NCI-H2081 (cell line): ENCODE results near the gene WNK4.
A peak's percentile ranks its signal among the peaks of the same experiment; 100 is the strongest.

Experiments
- DNase-seq, 2 experiments: peaks; one replicate each; lab custom pipeline; 2025; lab: John Stamatoyannopoulos, UW

Gene WNK4

DNA sequence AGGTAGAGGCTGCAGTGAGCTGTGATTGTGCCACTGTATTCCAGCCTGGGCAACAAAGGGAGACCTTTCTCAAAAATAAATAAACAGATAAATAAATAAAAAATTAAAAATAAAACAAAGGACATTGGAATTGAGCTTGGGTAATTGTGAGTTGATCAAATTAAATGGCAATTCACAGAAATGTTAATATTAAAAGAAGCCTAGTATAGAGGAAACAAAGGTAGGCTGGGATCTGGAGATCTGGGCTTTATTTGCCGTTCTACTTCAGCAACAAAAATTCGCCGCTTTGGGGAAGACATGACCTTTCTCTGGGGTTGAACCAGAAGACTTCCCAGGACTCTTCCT lies 7.5 kb upstream of the WNK4 start:
- DNase-seq = no peak

DNA sequence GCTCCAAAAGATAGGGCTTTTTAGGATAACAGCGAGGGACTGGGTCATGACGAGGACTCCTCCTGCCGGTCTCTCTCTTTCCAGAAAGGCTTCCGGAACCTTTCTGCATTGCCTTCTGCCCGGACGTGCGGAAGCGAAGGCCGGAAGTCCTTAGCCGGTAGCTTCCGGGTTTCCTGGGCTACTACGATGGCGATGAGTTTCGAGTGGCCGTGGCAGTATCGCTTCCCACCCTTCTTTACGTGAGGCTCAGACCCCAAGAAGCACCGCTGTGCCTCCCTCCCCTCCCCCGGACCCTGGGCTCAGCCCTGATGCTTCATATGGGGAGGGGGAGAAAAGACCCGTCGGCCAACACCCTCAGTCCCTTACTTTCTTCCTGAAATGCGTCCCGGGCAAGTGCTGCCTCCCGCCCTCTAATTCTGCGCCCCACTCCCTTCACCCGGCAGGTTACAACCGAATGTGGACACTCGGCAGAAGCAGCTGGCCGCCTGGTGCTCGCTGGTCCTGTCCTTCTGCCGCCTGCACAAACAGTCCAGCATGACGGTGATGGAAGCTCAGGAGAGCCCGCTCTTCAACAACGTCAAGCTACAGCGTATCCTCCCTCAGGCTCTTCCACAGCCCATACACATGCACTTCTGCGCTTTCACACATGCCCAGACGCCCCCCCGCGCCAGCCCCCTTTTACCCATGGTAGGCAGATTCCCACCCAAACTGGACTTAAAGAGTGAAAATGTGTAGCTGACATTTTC lies 6.9 kb upstream of the WNK4 start, which contains the start of gene VPS25:
VPS25 (plus strand) TSS at position 160 of the 746 bp plus-strand sequence; CDS start at position 187, 27 bp downstream.
- peak; percentile 81 to 91 for DNase-seq

DNA sequence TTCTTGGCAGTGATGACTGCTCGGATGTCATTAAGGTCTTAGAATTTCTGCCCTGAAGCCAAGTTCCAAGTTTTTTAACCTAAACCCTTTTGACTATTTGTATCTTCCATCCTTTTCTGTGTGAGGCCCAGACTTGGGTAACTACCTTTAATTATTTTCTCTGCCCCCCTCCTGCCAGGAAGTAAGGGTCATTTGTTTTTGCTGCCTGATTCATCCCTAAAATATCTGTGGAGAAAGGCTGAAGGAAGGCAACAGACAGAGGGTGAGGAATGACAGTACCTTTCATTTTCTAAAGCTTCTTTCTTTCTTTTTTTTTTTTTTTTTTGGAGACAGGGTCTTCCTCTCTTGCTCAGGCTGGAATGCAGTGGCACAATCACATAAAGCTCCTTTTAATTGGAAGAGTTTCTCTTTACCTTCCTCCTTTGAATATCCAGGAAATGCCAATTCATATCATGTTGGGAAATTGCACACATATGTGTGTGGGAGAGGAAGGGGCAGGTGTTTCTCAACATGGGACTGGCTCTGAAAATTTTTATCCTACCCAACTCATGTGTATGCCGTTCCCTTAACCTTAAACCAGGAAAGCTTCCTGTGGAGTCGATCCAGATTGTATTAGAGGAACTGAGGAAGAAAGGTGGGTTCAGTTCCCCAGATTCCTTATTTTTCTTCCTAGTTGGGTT lies 6.2 kb upstream of the WNK4 start:
- no peak for DNase-seq

DNA sequence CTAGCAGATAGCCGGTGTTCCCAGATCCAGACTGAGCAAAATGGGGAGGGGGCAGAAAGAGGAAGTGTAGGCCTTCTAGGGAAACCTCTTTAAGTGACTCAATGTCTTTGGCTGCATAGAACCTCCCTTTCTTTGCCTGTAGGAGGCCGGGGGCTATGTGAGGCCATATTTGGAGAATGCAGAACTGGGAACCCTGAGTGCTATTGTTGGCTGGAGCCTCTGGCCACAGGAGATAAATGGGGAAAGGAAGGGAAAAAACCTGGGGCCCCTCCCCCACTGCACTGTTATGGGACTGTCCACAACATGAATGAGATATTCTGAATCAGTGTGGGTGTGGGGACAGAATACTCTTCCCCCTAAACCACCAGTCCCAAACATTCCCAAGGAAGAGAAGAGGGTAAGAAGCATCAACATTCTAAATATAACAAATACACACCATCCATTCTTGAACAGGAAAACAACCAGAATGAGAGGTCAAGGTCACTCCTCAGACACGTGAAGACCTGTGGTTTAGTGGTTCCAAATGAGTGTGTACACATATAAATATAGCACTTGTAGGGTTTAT lies 4.8 kb upstream of the WNK4 start:
- DNase-seq = no peak

DNA sequence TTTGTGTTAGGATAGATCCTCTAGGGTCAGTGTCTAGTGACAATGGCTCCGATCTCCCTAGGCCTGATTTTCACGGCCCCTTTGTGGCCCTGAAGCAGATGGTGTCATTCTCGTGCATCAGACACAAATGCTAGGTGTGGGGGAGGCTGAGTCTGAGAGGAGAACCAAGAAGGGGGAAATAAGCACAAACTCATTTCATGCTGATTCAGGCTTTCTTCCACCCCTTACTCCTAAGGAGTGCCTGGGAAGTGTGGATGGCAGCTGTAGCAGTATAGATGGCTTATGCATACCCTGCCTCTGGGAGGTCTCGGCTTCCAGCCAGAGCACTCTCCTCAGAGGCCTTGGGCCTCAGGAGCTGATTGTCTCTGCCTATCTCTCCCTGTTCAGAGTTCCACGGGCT lies 1.8 kb upstream of the WNK4 start:
- no peak for DNase-seq

DNA sequence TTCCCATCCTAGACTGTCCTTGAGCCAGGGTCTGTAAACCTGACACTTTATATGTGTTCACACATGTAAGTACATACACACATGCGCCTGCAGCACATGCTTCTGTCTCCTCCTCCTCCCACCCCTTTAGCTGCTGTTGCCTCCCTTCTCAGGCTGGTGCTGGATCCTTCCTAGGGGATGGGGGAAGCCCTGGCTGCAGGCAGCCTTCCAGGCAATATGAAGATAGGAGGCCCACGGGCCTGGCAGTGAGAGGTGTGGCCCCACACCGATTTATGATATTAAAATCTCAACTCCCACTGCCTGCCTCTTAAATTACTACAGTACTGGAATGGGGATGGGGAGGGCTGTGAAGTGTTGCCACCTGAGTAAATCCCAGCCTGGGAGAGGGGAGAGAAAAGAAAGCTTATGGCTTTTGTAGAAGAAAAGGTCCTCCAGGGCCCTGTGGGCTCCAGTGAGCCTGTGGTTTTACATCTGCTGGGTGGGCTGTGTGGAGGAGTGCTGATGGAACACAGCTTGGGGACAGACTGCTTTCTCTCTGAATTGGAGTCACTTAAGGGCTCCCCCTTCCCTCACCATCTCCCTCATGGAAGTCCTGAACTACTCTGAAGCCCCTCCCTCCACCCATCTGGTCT lies 990 bp upstream of the WNK4 start:
- no peak for DNase-seq

DNA sequence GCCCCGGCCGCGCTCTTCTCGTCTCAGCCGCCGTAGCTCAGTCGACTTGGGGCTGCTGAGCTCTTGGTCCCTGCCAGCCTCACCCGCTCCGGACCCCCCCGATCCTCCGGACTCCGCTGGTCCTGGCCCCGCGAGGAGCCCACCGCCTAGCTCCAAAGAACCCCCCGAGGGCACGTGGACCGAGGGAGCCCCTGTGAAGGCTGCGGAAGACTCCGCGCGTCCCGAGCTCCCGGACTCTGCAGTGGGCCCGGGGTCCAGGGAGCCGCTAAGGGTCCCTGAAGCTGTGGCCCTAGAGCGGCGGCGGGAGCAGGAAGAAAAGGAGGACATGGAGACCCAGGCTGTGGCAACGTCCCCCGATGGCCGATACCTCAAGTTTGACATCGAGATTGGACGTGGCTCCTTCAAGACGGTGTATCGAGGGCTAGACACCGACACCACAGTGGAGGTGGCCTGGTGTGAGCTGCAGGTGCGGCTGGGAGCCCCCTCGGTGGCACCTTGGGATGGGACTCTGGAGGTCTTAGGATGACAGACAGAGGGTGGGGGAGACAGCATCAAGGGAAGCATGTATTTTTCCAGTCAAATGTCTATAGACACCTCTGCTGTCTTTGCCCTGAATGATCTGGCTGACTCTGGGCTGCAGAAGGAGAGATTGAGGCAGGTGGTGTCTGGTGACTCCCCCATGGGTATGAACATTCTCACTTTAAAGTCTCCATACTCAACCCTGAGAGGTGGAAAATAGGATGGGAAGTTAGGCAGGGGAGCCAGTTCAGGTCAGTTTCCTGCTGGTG lies 635 bp downstream of the WNK4 start:
- DNase-seq = no peak

DNA sequence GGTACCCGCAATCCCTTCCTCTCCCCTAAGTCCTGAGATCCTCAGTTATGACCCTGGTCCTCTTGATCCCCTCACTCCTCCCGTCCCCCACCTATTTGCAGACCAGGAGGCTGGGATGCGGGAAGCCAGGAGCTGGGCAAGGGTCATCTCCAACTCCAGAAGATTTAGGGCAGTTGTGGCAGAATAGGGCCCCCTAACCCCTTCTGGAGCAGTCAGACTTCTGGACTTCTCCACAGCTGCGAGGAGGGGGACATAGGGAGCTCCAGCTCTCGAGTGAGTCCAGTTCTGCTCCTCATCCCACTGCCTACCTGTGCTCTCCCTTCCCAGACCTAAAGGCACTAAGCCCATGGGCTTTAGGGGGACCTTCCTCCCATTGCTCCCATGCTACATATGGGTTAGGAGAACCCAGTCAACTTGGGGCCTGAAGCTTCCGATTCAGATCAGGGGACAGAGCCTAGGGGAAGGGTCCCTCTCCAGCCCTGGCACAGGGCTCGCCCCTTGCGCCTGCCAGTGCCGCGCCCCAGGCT lies 1.3 kb downstream of the WNK4 start:
- DNase-seq = no peak

DNA sequence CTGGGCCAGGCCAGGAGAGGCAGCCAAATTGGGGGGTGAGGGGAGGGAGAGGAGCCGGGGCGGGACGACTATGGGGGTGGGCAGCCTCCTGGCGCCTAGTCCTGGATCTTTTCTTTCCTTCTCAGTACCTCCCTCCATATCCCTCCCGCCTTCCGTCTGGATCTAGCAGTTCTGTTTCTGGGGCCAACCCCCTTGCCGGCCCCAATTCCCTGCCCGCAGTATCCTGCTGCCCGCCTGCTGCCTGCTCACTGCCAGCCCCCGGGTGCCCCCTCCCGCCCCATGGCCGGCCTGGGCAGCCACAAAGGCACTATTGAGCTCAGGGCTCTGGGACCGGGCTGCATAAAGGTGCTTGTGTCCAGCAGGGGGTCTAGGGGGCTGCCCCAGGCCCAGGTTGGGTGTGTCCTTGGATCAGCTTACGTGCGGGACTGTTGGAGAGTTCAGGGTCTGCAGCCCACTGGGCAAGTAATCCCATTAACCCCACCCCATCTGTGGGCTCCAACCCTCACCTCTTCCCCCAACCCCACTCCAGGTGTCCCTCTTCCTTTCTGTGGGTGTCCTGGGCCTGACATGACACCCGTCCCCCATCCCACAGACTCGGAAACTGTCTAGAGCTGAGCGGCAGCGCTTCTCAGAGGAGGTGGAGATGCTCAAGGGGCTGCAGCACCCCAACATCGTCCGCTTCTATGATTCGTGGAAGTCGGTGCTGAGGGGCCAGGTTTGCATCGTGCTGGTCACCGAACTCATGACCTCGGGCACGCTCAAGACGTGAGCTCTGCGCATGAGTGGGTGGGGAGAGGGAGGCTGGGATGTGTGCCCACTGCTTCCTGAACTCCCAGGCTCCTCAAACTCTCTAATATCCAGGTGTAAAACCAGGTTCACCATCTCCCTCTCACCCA lies 2.0 kb downstream of the WNK4 start:
- DNase-seq = no peak

DNA sequence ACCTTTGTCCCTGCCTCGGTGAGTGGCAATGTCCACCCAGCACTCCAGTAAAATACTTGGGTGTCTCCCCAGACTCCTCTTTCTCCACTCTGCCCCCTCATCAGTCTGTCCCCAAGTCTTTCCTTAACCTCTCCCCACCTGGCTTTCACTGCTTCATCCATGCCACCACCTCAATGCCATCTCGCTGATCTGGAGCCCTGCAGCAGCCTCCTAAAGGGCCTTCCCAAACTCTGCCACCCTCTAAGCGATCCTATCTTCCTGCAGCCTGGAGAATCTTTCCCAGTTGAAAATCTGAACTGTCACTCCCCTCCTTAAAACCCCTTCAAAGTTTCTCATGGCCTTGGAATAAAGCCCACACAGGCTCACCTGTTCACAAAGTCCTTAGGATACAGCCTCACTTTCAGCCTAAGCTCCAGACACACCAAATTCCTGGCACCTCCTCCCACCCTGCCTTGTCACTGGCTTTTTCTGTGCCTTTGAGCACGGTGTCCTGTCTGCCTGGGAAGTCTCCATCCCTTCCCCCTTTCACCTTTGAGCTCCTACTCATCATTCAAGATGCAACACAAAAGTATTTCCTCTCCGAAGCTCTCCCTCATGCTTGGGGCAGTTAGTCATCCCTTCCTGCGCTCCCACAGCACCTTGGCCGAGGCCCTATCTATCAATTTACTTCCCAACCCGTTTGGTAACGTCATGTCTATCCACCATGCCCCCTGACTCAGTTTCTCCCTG lies 2.8 kb downstream of the WNK4 start:
- no peak for DNase-seq

DNA sequence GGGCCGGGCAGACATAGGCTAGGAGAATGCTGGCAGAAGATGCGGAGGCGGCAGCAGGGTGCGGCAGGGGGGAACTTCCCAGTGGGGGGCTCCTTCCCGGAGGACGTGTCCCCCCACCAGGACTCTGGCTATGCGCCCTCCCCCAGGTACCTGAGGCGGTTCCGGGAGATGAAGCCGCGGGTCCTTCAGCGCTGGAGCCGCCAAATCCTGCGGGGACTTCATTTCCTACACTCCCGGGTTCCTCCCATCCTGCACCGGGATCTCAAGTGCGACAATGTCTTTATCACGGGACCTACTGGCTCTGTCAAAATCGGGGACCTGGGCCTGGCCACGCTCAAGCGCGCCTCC lies 3.4 kb downstream of the WNK4 start:
- no peak for DNase-seq

DNA sequence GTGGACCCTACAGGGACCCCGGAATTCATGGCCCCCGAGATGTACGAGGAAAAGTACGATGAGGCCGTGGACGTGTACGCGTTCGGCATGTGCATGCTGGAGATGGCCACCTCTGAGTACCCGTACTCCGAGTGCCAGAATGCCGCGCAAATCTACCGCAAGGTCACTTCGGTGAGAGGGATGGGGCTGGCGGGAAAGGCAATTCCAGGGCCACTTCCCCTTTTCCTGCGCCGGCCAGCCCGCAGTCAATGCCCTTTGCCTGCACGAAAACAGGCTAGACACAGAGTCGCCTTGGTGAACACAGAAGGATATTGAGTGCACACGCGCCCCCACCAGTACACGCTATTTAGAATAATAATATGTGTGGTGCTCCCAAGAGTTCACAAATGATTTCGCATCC lies 4.0 kb downstream of the WNK4 start:
- DNase-seq = no peak

DNA sequence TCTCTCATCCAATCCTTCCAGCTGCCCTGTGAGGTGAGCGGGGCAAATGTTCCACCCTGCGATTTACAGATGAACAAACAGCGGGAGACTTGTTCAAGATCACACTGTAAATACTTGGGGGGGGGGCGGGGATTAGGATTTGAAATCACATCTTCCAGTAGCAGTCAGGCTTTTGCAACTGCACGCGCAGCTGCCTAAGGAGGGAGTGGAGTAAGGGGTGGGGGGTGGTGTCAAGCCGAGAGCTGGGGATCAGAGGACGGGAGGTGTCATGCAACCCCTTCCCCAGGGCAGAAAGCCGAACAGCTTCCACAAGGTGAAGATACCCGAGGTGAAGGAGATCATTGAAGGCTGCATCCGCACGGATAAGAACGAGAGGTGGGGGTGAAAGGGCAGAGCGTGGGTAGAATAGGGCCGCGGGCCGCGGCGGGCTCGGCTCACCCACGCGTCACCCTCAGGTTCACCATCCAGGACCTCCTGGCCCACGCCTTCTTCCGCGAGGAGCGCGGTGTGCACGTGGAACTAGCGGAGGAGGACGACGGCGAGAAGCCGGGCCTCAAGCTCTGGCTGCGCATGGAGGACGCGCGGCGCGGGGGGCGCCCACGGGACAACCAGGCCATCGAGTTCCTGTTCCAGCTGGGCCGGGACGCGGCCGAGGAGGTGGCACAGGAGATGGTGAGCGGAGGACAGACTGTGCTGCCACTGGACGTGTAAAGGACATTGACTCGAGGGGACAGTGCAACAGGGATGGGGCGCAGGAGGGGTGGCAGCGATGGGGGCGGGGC lies 4.6 kb downstream of the WNK4 start:
- no peak for DNase-seq

DNA sequence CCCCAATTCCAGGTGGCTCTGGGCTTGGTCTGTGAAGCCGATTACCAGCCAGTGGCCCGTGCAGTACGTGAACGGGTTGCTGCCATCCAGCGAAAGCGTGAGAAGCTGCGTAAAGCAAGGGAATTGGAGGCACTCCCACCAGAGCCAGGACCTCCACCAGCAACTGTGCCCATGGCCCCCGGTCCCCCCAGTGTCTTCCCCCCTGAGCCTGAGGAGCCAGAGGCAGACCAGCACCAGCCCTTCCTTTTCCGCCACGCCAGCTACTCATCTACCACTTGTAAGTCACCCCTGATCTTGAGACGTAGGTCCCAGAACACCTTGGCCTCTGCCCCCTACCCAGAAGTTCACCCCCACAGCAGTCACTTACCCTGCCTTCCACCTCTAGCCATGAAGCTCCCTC lies 6.9 kb downstream of the WNK4 start:
- DNase-seq = no peak

DNA sequence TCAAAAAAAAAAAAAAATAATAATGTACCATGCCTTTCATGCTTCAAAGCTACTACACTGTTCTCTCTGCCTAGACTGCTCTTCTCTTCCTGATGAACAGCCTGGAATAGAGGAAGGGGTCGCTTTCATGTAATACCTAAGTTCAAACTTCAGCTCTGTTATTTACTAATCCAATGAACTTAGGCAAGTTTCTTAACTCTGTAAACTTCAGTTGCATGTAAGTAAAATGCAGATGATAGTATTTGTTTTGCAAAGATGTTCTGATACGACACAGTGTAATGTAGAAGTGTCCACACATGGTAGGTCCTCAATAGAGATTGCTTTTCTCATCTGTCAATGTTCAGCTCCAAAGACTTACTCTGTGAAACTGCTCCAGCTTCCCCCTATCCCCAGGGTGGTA lies 11.5 kb downstream of the WNK4 start:
- DNase-seq = no peak

DNA sequence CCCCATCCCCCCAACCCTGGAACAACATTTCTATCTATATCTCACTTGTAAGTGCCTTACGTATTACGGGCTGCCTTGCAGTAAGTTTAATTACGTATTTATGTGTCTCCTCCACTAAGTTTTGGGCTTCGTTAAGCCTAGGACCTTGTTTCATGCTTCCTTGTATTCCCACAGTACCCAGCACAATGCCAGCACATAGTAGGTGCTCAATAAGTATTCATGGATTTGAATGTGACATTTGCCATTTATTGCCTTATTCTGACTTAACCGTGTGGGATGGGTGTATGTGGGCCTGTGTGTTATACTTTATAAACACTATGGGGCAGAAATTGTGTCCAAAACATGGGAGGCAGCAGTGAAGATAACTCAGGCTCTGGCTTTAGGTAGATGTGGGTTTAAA lies 12.1 kb downstream of the WNK4 start:
- DNase-seq = no peak

DNA sequence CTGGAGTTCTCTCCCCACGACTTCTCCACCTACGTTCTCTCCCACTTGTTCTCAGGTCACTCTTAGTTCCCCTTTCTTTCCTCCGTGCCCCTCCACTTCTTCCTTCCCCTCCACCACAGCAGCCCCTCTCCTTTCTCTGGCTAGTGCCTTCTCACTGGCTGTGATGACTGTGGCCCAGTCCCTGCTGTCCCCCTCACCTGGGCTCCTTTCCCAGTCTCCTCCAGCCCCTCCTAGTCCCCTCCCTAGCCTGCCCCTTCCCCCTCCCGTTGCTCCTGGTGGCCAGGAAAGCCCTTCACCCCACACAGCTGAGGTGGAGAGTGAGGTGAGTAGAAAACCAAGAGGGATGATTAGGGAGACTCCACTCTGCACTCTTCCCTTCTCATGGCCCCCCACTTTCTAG lies 14.7 kb downstream of the WNK4 start:
- no peak for DNase-seq

DNA sequence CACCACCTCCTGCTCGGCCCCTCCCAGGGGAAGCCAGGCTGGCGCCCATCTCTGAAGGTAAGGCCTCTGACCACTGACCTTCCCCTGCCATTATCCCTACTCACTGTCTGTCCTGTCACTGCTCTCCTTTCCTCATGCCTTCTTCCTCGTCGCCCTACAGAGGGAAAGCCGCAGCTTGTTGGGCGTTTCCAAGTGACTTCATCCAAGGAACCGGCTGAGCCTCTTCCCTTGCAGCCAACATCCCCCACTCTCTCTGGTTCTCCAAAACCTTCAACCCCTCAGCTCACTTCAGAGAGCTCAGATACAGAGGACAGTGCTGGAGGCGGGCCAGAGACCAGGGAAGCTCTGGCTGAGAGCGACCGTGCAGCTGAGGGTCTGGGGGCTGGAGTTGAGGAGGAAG lies 15.1 kb downstream of the WNK4 start:
- DNase-seq = no peak

DNA sequence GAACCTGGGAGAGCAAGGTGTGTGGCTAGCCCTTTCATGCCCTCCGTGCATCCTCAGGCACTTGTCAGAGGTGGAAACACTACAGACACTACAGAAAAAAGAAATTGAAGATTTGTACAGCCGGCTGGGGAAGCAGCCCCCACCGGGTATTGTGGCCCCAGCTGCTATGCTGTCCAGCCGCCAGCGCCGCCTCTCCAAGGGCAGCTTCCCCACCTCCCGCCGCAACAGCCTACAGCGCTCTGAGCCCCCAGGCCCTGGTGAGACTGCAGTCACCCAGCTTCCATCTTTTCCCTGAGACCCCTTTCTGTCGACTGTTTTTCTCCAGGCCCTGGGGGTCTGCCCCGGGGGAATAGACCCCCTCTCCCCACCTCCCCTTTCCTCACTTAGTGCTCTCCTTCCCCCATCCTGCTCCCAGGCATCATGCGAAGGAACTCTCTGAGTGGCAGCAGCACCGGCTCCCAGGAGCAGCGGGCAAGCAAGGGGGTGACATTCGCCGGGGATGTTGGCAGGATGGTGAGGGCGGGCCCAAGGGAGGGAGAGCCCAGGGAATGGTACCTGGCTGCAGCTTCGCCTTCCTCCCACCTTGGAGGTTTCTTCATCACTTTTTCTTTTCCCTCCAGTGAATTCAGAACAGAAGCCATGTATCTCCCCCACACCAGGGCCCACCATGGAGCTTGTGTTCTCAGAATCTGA lies 15.8 kb downstream of the WNK4 start:
- no peak for DNase-seq
